GM18951 (cell line): Measurements from ENCODE around the gene MSH2.
"Not testable (repeated sequence)": the region's sequence is repeated elsewhere in the genome, so short reads cannot be mapped to it uniquely, and the experiment has no call there.

Experiments used
- POLR2A ChIP-seq: IDR thresholded peaks from 4 replicates; pipeline ENCODE4 v1.6.1; 2011; ENCODE audit warnings: mild to moderate bottlenecking; ENCODE audit not compliant: insufficient read length, insufficient read depth; ENCODE audit errors: extremely low read depth
- in situ Hi-C: fragments of 300-500 bp; cut with MboI; formaldehyde crosslinking; loops from one replicate; pipeline ENCODE4 v1.12.0; 2022; ENCODE audit warnings: low sequenced_read_pairs, mixed read lengths, inconsistent platforms; ENCODE audit not compliant: unreplicated experiment

The MSH2 gene

GRCh38 chr2:47426786-47427185, 23.8 kb downstream of the MSH2 start:
- in situ Hi-C loops: no loop called here
- TF ChIP-seq POLR2A: no peak

- TF ChIP-seq POLR2A: no peak
- in situ Hi-C loops: no loop called here
Observed at GRCh38 chr2:47429795-47430194, 26.8 kb downstream of the MSH2 start.

GRCh38 chr2:47433006-47433405, 30.1 kb downstream of the MSH2 start:
- in situ Hi-C loops: not testable (repeated sequence)

- in situ Hi-C loops: not testable (repeated sequence)
Observed at GRCh38 chr2:47433445-47433844, 30.5 kb downstream of the MSH2 start.

- TF ChIP-seq POLR2A: no peak
- in situ Hi-C loops: no loop called here
Observed at GRCh38 chr2:47437287-47437686, 34.3 kb downstream of the MSH2 start.

GRCh38 chr2:47438106-47438505, 35.1 kb downstream of the MSH2 start:
- in situ Hi-C loops: no loop called here
- no peak for TF ChIP-seq POLR2A

DNA sequence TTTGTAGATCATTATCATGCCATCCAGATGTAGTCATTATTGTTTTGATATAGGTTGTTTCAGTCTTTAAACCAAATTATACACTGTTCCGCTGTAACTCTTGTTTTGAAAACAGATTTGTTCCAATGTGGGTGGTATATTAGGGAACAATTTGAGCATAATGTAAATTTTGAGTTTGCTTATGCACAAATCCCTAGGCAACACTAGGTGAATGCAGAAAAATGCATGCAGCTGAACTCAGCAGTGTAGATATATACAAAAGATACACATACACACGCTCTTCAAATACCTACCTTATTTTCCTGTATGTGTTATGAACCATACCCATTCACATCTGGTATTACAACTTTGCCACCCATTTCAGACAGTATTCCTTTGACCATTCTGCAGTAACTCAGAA, 35.8 kb downstream of the MSH2 start:
- TF ChIP-seq POLR2A: no peak
- in situ Hi-C loops: no loop called here

GRCh38 chr2:47451790-47452189, 48.8 kb downstream of the MSH2 start:
- in situ Hi-C loops: no loop called here
- no peak for TF ChIP-seq POLR2A

- no peak for TF ChIP-seq POLR2A
- in situ Hi-C loops: no loop called here
Observed at GRCh38 chr2:47452761-47453160, 49.8 kb downstream of the MSH2 start.

- in situ Hi-C loops: not testable (repeated sequence)
Observed at GRCh38 chr2:47454818-47455217, 51.9 kb downstream of the MSH2 start.

GRCh38 chr2:47455411-47455810, 52.5 kb downstream of the MSH2 start:
- TF ChIP-seq POLR2A: no peak
- in situ Hi-C loops: no loop called here

DNA sequence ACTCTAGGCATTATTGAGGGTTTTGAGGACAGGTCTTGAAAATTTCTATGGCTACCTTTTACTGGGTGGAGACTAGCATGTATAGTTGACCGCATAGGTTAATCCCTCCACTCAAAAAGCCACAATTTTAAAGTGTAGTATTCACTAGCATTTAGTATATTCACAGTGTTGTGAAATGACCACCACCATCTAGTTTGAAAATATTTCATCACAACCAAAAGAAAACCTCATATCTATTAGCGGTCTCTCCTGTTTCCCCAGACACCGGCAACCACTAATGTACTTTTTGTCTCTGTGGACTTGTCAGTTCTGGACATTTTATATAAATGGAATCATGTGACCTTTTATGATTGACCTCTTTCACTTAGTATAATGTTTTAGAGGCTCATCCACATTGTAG, 53.9 kb downstream of the MSH2 start:
- TF ChIP-seq POLR2A: no peak
- in situ Hi-C loops: no loop called here

DNA sequence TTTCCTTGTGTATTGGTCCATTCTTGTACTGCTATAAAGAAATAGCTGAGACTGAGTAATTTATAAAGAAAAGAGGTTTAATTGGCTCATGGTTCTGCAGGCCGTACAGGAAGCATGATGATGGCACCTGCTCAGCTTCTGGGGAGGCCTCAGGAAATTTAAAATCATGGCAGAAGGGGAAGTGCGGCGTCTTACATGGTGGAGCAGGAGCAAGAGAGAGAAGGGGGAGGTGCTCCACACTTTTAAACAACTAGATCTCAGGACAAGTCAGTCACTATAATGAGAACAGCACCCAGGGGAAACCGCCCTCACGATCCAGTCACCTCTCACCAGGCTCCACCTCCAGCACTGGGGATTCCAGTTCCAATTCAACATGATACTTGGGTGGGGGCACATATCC, 54.3 kb downstream of the MSH2 start:
- in situ Hi-C loops: no loop called here
- no peak for TF ChIP-seq POLR2A

DNA sequence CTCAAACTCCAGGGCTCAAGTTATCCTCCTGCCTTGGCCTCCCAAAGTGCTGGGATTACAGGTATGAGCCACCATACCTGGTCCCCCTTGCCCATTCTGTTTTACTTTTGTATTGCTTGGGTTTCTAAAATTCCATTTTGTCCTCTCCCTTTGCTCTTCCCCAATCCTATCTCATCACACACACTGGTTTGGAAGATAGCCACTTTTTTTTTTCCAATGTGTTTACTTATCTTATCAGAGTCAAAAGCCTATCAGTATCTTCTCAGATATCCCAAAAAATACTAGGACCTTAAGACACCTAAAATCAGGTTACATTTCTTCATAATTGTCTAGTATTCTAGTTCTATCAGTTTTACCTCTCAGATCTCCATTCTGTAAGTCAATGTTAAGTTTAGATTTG, 56.1 kb downstream of the MSH2 start:
- TF ChIP-seq POLR2A: no peak
- in situ Hi-C loops: no loop called here

DNA sequence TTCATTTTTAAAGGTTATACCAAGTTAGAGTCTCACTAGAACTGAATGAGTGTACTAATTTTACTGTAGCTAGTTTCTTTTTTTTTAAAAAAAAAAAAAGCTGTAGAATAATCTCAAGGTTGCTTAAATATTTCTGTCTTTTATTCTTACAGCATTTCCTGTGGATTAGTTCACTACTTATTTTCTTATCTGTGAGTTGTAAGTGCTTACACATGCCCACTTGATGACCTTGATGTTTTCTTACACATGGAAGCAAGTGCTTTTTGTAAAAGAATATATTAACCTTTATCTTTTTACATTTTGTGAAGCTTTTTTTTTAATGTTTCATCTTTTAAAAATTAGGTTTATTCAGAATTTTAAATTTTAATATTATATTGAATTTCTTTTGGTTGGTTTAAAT, 57.8 kb downstream of the MSH2 start:
- no peak for TF ChIP-seq POLR2A
- in situ Hi-C loops: no loop called here

- TF ChIP-seq POLR2A: no peak
- in situ Hi-C loops: no loop called here
Observed at GRCh38 chr2:47471429-47472116, 68.6 kb downstream of the MSH2 start.

GRCh38 chr2:47479863-47480262, 76.9 kb downstream of the MSH2 start:
- in situ Hi-C loops: no loop called here
- no peak for TF ChIP-seq POLR2A
